Right atrium auricular region (tissue), 2 donors: ENCODE data around the gene ATP8B4. TPM values are rescaled to one million over a fixed set of nuclear protein-coding genes. Genes with fewer than 3 reads are reported as not detected.

Source experiments
- DNase-seq: peaks from one replicate; pipeline ENCODE4 v3.0.0-alpha.2; 2019; ENCODE audit warnings: low spot score
- H3K27ac ChIP-seq, 2 donors: fragments of 200-600 bp; sonication (generic); 1 replicate in 1 of 2; 2 replicates in 1 of 2; pipeline ENCODE4 v1.5.1; 2016 to 2019
- H3K27me3 ChIP-seq, 2 donors: fragments of 200-600 bp; sonication (generic); one replicate each; pipeline versions ENCODE4 v1.5.1 to v1.6.0; 2017 to 2019
- H3K36me3 ChIP-seq: fragments of 200-600 bp; sonication (generic); one replicate; pipeline ENCODE4 v1.5.1; 2016
- H3K4me1 ChIP-seq, 2 donors: fragments of 200-600 bp; sonication (generic); one replicate each; pipeline versions ENCODE4 v1.5.1 to v1.6.0; 2017 to 2019
- H3K4me3 ChIP-seq, 2 donors: fragments of 200-600 bp; sonication (generic); 1 replicate in 1 of 2; 2 replicates in 1 of 2; pipeline ENCODE4 v1.5.1; 2017 to 2019; ENCODE audit warnings: mild to moderate bottlenecking in 1 of 2, moderate library complexity in 1 of 2
- H3K9me3 ChIP-seq, 2 donors: fragments of 200-600 bp; sonication (generic); one replicate each; pipeline ENCODE4 v1.5.1; 2019
- CTCF ChIP-seq, 2 donors: fragments of 200-600 bp; sonication (generic); IDR thresholded peaks; one replicate each; pipeline ENCODE4 v1.5.1; 2019; ENCODE audit warnings: antibody characterized with exemption in 2 of 2
- total RNA-seq, 2 donors: library from RNA; depleted of rRNA; stranded (reverse); fragments of >200 nt; gene quantifications; one replicate each; pipeline ENCODE4 v1.1.0, GENCODE V29; 2016

ATP8B4 gene
- total RNA-seq, 2 donors from 2014 or later, result 2.0 to 2.5 TPM

GRCh38 chr15:49926740-49927139, 192.3 kb downstream of the ATP8B4 start:
- no peak for DNase-seq
- H3K4me3 ChIP-seq, result no peak overlapping the region
- H3K27ac ChIP-seq, result no peak overlapping the region
- H3K27me3 ChIP-seq, result no peaks in the 10 kb centered on the region
- H3K9me3 ChIP-seq, result no peaks in the 10 kb centered on the region
- TF ChIP-seq CTCF (IDR thresholded peaks at IDR 0.05), result no peak
- H3K4me1 ChIP-seq, result no peaks in the 10 kb centered on the region
- H3K36me3 ChIP-seq, result no peaks in the 10 kb centered on the region

GRCh38 chr15:49923671-49924070, 195.4 kb downstream of the ATP8B4 start:
- Histone ChIP-seq H3K27me3 (no peaks in the 10 kb centered on the region), H3K4me3 (no peak overlapping the region), H3K27ac (no peak overlapping the region), H3K36me3 (no peaks in the 10 kb centered on the region), H3K9me3 (no peaks in the 10 kb centered on the region), H3K4me1 (no peaks in the 10 kb centered on the region)
- no peak for TF ChIP-seq CTCF (IDR thresholded peaks at IDR 0.05)
- DNase-seq, result no peak

- Histone ChIP-seq H3K4me3 (no peak overlapping the region), H3K27ac (no peak overlapping the region), H3K9me3 (no peaks in the 10 kb centered on the region), H3K27me3 (no peaks in the 10 kb centered on the region), H3K4me1 (peaks cover 0 to 10% of the 10 kb centered on the region in 2 donors), H3K36me3 (no peaks in the 10 kb centered on the region)
- TF ChIP-seq CTCF (IDR thresholded peaks at IDR 0.05), result no peak
- no peak for DNase-seq
These were observed 200.0 kb downstream of the ATP8B4 start for GRCh38 chr15:49919034-49919433.

GRCh38 chr15:49918121-49918520, 200.9 kb downstream of the ATP8B4 start:
- no peaks in the 10 kb centered on the region for H3K36me3 ChIP-seq
- no peaks in the 10 kb centered on the region for H3K27me3 ChIP-seq
- H3K4me3 ChIP-seq, result no peak overlapping the region
- H3K4me1 ChIP-seq, result peaks cover 0 to 10% of the 10 kb centered on the region in 2 donors
- TF ChIP-seq CTCF (IDR thresholded peaks at IDR 0.05), result no peak
- DNase-seq, result no peak
- H3K27ac ChIP-seq, result no peak overlapping the region
- no peaks in the 10 kb centered on the region for H3K9me3 ChIP-seq

GRCh38 chr15:49916998-49917397, 202.0 kb downstream of the ATP8B4 start:
- Histone ChIP-seq H3K27me3 (no peaks in the 10 kb centered on the region), H3K36me3 (no peaks in the 10 kb centered on the region), H3K27ac (no peak overlapping the region), H3K4me1 (peaks cover 0 to 10% of the 10 kb centered on the region in 2 donors), H3K4me3 (no peak overlapping the region), H3K9me3 (no peaks in the 10 kb centered on the region)
- no peak for TF ChIP-seq CTCF (IDR thresholded peaks at IDR 0.05)
- DNase-seq, result no peak

- no peak overlapping the region for H3K27ac ChIP-seq
- H3K4me3 ChIP-seq, result no peak overlapping the region
- H3K9me3 ChIP-seq, result peaks cover 0 to 3% of the 10 kb centered on the region in 2 donors
- no peaks in the 10 kb centered on the region for H3K27me3 ChIP-seq
- TF ChIP-seq CTCF (IDR thresholded peaks at IDR 0.05), result no peak
- peaks cover 0 to 10% of the 10 kb centered on the region in 2 donors for H3K4me1 ChIP-seq
- H3K36me3 ChIP-seq, result no peaks in the 10 kb centered on the region
- DNase-seq, result no peak
These were observed 203.2 kb downstream of the ATP8B4 start for GRCh38 chr15:49915822-49916221.
